ACHN (cell line): ENCODE data around the gene HAGH.

Experiments
- DNase-seq: peaks from one replicate; pipeline ENCODE4 v3.0.0-alpha.2; 2015
- in situ Hi-C: cut with HindIII; loops from 2 replicates; pipeline ENCODE4 v1.10.0; 2017; ENCODE audit warnings: low sequenced_read_pairs, low pct_ligation_motif_present, low pct_unique_long_range_greater_than_20kb

Gene HAGH

DNA sequence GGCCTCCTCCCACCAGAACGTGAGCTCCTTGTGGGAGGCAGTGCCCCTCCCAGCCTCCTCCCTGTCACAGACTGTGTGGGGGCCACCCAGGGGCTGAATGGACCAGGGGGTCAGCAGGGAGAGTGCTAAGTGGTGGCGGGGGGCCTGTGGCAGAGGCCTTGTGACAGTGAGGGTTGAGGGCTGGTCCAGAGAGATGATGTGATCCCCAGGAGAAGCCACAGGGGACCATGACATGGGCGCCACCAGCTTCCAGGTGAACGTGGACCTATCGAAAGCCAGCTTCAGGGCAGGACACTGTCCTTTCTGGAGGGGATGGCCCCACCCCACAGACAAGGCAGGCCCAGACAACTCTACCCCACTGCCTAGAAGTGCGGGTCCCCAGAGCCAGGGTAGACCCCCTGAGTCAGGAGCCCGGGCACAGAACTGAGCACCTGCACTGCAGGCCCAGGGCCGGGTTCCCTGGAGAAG lies 47.4 kb downstream of the HAGH start:
- DNase-seq, result no peak
- in situ Hi-C loops, result no loop called here

DNA sequence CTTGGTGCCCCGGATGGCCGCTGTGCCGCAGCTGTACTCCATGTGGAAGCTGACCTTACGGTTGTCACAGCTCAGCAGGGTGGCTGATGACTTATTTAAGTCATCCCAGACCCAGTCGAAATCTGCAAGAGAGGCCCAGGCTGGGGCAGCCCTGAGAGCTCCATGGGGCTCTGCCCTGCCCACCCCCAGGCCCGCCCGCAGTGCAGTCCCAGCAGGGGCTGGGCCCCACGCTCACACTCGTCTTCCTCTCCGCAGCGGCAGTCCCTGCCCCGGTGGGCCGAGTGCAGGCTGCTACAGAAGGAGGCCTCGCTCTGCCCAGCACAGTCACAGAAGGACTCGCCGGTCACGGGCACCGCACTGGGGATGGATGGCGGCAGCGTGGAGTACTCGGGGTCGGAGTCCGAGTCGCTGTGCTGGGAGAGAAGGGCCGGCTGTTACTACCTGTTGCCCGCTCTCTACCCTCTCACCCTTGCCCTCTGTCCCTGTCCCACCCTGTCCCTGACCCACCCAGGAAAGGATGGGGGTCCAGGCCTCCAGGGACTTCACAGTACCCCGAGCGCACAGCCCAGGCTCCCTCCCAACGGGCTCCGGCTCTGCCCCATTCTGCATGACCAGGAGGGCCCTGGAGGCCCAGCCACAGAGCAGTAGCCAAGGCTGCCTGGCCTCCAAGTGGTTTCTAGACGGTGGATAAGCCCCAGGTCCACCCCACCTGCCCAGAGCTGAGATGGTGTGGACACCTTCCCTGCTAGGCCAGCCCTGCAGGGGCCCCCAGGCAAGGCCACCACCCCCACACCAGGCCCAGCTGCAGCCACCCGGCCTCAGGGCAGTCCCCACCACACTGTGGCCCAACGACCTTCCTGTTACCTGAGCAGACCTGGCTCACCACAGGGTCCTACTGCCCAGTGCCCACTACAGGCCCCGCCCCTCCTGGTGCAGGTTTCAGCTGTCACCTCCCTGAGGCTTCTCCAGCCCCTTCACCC lies 48.1 kb downstream of the HAGH start:
- in situ Hi-C loops, result no loop called here
- no peak for DNase-seq

DNA sequence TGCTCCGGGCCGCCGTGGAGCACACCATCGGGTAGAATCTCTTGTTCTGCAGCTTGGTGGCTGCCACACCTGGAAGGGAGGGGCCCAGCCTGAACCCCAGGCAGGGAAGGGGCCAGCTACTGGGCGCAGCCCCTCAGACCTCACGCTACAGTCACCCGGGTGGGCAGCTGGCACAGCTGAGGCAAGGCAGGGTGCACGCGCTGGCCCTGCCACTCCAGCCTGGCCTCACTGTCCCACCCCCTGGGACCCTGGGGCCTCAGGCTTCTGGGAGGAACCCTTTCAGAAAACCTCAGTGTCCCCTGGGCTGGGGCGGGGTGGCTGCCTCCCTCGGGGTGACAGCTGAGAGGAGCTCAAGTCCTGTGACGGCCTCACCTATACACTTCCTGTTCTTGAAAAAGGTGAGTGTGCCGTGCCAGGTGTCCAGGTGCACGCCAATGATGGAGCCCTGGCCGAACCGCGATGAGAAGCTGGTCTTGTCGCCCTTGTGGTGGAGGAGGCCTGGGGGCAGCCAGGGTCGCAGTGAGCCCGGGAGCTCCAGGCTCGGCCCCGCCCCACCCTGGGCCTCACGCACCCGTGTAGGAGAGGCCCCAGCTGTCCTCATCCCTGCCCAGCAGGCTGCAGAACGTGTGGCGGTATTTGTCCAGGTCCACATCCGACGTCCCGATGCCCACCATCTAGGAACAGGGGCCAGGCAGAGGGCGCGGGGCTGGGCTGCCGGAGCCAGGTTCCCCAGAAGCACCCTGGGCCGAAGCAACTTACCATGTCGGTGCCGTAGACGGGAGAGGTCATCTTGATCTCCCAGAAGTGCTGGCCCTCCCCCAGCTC lies 49.0 kb downstream of the HAGH start:
- DNase-seq, result no peak
- in situ Hi-C loops, result no loop called here

DNA sequence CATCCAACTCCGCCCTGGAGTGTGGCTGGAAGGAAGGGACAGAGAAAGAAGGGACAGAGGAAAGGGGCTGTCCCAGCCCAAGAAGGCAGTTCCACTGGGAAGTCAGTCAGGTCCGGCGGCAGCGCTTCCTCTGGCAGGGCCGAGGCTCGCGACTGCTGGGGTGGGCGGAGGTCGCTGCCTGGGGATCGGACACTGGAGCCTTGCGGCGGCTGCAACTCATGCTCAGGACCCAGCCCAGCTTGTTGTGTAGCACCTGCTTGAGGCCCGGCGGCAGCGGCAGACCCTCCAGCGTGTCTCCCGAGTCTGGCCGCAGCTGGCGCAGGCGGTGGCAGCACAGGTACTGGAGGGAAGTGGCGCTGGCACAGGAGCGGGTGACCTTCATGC lies 49.6 kb downstream of the HAGH start:
- DNase-seq, result no peak
- in situ Hi-C loops, result no loop called here

DNA sequence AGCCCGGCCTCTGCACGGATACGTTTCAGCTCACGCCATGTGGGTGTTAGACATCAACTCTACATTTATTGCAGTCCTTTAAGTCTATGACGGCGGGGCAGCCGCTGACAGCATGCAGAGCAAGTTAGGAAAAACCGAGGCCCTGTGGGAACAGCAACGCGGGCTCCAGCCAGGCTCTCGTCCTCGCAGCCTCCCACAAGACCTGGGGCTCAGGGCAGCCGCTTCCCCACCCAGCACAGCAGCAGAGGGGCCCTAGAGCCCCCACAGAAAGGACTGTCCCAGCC lies 50.0 kb downstream of the HAGH start:
- in situ Hi-C loops, result no loop called here
- DNase-seq, result no peak

DNA sequence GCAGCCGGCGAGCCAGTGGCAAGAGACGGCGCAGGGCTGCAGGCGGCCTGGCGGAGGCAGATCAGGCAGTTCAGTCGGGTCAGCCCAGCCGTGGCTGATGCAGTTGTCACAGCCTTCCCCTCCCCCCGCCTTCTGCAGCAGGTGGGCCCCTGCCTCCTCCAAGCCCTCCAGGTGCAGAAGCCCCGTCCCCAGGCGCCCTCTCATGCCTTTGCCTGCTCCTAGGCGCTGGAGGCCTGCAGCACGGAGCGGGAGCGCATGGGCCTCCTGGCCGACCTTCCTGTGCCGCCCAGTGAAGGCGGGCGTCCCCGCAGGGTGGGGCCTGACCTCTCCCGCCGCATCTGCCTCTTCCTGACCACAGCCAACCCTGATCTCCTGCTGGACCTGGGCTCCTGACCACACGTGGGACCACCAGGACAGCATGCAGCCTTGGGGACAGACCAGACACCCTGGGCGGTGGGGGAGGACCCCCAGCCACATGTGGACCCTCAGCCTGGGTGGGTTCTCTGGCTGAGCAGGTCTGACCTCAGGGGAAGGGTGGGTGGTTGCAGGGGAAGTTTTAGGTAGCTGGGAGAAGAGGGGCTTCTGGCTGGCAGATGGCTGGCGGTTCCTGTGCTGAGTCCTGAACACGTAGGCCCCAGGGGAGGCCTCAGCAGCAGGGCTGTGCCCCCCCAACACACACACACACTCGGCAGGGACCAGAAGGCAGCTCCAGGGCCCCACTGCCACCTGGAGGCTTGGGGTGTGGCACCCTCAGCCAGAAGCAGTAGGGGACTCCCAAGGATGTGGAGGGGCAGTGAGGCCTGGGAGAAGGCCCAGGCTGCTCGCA lies 50.6 kb downstream of the HAGH start:
- in situ Hi-C loops, result no loop called here
- no peak for DNase-seq

DNA sequence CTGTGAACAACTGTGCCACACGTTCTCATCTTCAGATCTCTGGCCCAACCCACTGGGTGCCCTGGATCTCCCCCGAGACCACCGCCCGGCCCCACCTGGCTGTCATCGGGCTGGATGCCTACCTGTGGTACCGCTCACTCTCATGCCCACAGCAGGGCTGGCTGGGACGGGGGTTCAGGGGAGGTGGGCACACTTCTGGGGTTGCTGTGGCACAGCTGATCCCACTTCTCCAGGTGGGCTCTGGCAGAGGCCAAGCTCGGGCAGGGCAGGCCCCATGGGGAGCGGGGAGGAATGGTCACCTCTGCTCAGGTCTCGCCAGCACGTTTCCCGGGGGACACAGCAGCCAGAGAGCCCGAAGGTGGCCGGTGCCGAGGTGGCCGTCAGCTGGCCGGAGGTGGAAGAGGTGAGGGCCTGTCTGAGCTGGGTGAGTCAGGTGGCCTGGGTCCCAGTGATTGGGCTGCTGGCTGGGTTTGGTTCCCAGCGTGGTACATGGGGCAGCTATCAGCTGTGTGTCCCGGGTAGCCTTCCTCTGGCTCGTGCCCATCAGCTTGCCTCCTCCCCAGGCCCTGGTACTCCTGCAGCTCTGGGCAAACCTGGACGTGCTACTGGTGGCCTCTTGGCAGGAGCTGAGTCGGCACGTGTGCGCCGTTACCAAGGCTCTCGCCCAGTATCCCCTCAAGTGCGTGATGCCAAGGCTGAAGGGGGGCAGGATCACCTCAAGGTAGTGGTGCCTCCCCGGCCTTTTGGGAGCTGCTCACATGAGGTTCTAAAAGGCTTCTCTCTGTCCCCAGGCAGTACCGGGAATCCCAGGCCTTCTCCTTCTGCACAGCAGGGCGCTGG lies 51.4 kb downstream of the HAGH start:
- DNase-seq, result no peak
- in situ Hi-C loops, result no loop called here

DNA sequence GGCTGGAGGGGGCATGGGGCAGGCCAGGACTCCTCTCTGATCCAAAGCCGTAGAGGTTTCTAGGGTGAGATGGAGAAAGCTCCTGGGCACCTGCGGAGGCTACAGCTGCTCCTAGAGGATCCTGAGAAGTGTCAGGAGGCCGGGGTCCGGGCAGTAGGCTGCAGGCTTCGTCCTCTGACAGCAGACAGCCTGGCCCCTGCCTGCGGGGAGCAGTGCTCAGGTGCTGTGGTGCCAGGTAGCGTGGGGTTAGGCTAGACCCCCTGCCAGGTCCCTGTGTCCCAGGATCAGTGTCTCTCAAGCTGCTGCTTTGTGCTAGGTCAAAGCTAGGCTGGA lies 52.2 kb downstream of the HAGH start:
- no peak for DNase-seq
- in situ Hi-C loops, result no loop called here

DNA sequence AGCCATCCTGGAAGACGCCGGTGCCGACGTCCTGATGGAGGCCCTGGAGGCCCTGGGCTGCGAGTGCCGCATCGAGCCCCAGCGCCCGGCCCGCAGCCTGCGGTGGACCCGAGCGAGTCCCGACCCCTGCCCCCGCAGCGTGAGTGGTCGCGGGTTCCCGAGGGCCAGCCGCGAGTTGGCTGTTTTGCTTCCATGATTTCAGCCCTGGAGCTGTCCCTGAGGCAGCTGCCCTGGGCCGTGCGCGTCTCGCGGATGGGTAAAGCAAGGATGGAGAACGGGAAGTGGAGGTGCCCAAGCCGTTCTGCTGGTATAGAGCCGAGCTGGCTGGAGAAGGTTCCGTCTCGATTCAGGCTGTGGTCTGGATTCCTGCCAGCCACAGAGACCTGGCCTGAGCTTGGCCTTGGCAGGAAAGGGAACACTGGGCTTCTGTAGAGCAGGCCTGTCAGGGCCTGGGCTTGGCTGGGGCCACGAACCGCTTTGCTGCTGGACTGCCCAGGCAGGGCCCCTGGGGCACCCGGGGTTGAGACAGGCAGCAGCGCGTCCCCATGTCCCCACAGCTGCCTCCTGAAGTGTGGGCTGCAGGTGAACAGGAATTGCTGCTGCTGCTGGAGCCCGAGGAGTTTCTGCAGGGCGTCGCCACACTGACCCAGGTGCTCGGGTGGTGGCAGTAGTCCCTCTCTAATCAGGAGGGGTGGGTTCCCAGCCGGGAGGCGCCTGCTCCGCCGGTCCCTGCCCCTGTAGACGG lies 52.8 kb downstream of the HAGH start:
- peak; percentile 61 for DNase-seq
- in situ Hi-C loops, result no loop called here

DNA sequence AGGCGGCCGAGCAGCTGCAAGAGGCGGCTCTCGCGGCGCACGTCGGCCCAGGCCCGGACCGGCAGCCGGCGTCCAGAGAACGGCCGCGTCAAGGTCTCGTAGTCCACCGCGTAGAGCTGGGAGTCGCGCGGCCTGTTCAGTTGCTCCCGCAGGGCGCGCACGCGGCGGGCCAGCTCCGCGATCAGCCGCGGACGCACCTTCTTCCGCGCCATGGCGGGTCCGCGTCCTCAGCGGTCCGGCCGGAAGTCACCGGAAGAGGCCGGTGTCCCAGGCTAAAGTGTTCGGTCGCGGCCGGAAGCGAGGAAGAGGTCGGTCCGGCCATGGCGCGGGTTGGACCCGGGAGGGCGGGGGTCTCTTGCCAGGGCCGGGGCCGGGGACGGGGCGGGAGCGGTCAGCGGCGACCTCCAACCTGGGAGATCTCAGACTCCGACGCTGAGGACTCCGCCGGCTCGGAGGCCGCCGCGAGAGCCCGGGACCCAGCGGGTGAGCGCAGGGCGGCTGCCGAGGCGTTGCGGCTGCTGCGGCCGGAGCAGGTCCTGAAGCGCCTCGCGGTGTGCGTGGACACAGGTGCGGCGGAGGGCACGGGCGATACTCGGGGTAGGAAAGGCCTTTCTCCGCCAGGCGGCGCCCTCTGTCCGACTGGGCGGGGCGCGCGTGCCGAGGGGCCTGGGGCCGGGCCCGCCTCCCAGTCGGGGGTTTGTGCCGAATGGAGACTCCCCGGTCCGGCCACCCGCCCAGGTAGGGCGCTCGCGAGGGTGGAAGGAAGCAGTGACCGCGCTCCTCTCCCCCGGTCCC lies 53.5 kb downstream of the HAGH start, which contains the start of gene MRPS34:
Gene MRPS34 (minus strand): TSS at position 227 of the 795 bp plus-strand sequence. CDS start 15 bp downstream, at position 212.
- in situ Hi-C loops, result no loop called here
- peak; percentile 93 for DNase-seq

DNA sequence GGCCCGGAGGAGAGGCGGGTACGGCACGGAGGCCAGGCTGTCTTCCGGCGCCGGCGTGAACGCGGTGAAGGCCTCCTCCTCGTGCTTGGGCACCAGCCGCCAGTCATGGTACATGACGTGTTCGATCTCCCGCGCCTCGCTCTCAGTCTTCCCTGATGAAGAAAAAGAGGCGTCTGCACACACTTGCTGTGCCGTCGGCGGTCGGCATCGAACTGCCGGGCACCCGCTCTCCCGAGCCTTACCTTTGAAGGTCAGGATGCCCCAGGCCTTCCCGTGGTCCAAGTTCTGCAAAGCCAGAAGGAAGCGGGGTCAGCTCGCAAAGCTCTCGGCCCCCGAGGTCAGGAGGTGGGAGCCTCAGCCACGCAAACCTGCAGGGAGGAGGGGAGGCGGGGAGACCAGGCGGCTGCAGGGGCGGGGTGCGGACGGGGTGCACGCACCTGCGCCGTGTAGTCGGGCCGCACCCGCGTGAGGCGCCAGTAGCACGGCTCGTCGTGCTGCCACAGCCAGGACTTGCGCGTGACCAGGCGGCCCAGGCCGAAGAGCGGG lies 54.2 kb downstream of the HAGH start, which contains the start of gene EME2:
Gene EME2 (plus strand): TSS at position 449 of the 546 bp plus-strand sequence. CDS start 418 bp downstream, outside the sequence.
- in situ Hi-C loops, result no loop called here
- DNase-seq, result peak; percentile 56

DNA sequence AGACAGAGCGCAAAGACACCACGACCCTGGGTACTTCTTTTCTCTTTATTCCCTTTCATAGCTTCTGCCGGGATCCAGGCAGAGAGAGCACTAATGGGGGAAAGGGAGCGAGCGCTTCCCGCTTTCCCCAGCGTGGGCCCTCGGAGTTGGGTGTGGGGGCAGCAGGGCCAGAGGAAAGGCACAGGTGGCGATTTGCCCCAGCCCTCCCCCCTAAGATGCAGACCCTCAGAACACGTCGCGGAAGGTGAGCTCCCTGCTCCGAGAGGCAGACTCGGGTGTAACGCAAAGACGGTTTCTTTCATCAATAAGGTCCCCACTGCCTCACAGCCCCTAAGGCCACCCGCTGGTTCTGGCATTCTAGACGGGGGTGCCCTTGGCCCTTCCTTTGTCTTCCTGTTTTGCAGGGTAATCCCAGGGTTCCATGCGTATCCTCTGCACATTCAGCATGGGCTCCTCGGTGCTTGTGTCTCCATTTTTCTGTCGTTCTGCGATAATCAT lies 54.7 kb downstream of the HAGH start:
- in situ Hi-C loops, result no loop called here
- DNase-seq, result no peak

DNA sequence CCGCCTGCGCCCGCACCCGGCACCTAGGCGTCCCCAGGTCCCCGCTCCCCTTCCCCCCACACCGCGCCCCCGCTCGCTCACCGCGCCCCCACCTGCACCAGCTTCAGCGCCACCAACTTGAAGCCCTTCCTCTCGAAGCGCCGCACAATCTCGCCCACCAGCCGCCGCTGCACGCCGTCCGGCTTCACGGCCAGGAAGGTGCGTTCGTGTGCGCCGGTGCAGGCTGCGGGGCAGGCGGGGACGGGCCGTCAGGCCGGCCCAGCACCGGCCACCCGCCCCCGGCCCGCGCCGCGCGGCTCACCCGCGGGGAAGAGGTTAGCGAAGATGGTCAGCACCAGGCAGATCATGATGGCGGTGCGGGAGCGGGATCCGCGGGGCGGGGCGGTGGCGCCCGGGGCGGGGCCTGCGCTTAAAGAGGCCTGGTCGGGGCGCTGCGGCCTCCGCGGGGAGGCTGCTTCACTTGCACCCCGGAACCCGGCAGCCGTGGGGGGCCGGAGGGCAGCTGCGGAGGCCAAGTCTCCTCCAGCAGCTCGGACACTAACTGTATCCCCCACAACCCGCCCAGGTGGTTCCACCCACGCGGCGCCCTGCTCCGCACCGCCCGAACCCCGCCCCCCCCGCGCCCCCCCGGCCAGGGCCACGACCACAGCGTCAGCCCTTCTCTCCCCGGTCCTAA lies 55.3 kb downstream of the HAGH start, which contains the start of gene NME3:
Gene NME3 (minus strand): TSS at position 356 of the 676 bp plus-strand sequence. CDS start 9 bp downstream, at position 347.
- peak; percentile 80 for DNase-seq
- in situ Hi-C loops, result no loop called here

DNA sequence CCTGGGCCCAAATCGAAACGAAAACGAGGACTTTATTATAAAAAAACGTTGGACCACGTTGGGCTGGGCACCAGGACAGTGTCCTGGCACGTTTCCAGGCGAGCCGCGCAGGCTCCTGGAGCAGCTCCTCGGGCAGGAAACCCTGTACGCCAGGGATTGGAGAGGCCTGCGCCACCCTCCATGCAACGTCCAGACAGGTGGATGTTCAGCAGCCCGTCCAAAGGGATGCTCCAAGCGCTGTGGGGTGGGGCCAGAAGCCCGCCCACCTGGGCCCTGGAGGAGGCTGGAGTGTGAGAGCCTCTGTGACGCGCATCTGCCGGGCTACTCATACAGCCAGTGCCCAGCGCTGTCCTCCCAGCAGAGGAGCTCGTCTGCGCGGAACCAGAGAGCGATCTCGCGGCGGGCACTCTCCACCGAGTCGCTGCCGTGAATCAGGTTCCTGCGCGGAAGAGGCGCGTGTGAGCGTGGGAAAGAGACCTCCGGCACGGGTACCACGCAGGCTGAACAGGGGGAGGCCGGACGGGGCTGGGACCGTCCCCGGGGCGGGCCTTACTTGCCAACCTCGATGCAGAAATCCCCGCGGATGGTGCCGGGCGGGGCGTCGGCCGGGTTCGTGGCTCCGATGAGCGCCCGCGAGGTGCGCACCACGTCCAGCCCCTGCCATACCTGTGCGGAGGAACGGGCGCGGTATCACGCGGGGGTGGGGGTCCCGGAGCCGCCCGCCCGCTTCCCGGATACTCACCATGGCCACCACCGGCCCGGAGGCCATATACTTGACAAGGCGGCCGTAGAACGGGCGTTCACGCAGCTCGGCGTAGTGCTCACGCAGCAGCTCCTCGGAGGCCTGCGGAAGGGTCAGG lies 56.1 kb downstream of the HAGH start:
- peak; percentile 39 for DNase-seq
- in situ Hi-C loops, result no loop called here
